ENCODE results near the gene PPCDC.
"Not testable (repeated sequence)": the region's sequence is repeated elsewhere in the genome, so short reads cannot be mapped to it uniquely, and the experiment has no call there.

PPCDC gene

DNA sequence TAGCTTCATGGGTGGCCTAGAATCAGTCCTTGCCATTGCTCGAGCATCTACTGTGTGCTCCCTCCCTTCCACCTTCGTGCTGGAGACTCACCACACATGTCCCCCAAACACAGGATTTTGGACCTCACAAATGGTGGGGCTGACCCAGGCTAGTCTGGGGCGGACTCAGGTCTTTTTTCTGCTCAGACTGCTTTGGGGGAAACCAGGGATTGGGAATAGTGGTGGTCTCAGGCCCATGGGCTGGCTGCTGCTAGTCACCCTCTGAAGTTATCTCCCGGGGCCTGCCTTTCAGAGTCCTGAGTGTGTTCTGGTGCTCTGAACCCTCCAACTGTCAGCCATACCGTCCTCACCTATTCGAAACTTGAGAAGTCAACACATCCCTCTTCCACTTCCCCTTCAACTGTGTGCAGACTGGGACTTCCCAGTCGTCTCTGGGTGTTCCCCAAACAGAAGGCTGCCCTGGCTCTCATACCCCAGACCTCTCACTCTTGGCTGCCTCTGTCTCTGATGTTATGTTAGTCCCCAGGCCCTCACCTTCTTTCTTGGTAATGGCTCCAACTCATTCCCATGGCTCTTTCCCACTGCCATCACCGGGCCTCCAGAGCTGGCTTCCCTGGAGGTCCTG is 46.0 kb downstream of the PPCDC start:
- DNase-seq, result no peak

DNA sequence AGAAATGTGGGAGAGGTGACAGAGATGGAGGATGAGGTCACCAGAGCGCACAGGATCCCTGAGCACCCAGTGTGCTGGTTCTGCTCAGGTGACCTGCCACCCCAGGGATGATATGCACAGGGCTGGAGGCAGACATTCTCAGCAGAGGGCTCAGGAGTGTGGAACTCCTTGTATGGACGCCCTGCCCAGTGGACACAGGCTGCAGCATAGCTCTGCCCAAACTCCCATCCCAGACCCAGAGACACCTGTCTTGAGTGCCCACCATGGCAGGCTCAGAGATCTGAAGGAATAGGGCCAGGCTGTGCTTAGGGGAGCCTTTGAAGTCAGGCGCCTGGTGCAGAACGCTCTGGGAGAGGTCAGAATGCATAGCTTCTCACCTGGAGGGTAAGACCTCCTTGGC is 47.3 kb downstream of the PPCDC start:
- DNase-seq, result no peak

DNA sequence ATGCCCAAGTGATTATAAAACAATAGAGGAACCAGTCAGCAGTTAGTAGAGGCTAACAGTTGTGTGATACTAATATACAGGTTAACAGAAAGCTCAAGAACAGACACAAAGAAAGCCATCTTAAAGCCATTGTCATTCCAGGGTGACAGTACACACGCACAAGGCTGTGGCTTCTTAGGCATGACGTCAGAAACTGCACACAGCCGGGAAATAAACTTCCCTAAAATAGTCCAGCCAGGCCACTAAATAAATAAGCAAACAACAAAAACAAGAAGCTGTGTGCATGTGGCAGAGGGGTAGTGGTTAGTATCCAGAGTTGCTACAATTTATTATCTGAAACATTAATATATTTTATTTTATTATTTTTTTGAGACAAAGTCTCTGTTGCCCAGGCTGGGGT is 49.8 kb downstream of the PPCDC start:
- no peak for DNase-seq

DNA sequence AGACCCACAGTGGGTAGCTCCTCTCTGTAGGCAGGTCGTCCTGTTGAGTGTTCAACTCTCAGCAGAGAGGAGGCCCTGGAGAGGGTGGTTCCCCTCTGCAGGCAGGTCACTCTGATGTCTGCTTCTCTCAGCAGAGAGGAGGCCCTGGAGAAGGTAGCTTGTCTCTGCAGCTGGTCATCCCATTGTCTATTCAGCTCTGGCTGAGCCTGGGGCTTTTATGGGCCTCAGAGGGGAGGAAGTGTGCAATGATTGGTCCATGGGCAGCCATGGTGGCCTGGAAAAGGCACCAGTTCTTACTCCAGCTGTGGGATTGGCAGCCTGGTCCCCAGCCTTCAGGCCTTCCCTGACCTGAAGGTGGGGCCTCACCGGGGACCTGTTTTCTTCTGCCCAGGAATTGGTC is 52.9 kb downstream of the PPCDC start:
- no peak for DNase-seq

DNA sequence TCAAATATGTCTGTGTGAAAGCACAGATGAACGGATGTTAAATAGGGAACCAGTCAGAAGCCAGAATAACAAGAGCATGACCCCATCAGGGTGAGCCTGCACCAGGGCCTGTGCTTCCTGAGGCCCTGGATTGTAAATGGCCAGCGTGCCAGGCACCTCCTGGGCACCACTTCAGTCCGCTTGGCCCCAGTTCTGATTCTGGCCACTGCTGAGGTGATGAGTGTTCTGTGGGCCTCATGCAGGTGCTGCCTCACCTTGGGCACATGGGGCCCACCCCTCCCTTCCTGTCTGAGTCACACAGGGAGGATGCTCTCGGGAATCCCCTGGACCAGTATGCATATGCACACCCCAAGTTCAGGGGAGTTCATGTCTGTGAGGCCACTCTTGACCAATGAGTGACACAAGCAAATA is 54.2 kb downstream of the PPCDC start:
- DNase-seq, result not testable (repeated sequence)

DNA sequence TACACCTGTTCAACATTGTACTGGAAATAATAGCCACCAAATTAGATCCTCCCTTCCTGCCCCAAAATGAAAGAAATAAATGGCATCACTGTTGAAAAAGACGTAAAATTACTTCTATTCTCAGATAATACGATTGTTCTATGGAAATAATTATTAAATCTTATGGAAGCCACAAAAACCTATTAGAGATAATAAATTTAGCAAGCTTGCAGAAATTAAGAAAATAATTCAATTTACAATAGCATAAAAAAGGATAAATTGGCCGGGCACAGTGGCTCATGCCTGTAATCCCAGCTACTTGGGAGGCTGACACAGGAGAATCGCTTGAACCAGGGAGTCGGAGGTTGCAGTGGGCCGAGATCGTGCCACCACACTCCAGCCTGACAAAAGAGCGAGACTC is 57.8 kb downstream of the PPCDC start:
- DNase-seq, result no peak

DNA sequence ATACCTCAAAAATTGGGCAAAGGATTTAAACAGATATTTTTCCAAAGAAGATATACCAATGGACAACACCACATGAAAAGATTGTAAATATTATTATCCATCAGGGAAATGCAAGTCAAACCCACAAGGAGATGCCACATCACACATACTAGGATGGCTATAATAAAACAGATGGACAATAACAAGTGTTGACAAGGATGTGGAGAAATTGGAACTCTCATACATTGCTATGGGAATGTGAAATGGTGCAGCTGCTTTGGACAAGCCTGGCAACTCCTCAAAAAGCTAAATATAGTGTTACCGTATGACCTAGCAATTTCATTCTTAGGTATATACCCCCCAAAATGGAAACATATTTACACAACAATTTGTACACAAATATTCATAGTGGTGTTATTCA is 59.3 kb downstream of the PPCDC start:
- DNase-seq, result no peak

DNA sequence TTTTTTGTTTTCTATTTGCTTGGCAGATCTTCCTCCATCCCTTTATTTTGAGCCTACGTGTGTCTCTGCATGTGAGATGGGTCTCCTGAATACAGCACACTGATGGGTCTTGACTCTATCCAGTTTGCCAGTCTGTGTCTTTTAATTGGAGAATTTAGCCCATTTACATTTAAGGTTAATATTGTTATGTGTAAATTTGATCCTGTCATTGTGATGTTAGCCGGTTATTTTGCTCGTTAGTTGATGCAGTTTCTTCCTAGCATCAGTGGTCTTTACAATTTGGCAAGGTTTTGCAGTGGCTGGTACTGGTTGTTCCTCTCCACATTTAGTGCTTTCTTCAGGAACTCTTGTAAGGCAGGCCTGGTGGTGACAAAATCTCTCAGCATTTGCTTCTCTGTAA is 62.3 kb downstream of the PPCDC start:
- DNase-seq, result not testable (repeated sequence)

DNA sequence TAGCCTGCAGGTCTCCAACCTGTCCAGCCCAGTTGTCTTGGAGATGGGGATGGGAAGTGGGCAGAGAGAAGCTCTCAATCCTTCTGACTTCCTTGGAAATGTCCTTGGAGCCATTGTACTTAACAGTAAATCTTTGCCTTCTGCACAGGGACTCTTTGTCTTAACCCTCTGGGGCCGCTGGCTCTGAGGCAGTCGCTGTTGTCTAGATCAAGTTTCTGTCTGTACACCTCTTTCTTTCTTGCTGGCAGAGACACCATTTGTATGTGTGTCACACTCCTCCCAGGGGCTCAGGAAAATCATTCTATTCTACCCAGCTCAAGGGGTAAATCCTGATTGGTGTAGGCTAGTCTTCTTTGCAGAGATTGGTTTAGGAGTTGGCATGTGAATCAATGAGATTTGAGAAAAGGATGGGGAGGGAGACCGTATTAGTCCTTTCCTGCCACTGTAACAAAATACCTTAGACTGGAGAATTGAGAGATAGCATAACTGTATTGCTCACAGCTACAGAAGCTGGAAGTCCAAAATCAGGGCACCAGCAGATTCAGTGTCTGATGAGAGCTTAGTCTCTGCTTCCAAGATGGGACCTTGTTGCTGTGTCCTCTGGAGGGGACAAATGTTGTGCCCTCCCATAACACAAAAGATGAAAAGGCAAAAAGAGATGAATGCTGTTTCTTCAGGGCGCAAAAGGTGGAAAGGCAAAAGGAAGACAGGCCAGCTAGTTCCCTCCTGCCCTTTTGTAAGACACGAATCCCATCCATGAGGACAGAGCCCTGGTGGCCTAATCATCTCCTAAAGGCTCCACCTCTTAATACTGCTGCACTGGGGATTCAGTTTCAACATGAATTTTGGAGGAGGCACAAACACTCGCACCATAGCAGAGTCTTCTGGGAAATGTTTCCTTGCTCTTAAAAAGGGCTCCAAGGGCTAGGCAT is 66.3 kb downstream of the PPCDC start:
- DNase-seq, result no peak

DNA sequence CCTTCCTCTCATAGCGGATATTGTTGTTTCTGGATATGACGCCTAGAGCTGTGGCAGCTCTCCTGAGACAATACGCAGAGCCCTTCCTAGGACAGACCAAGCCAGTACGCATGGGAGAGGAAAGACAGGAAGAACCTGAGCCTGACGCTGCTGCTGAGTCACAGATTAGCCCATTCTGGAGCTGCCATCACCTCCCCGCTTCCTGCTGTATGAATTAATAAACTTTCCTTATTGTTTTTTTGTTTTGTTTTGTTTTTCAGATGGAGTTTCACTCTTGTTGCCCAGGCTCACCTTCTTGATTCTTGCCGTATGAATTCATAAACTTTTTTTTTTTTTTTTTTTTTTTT is 67.0 kb downstream of the PPCDC start:
- DNase-seq, result no peak

DNA sequence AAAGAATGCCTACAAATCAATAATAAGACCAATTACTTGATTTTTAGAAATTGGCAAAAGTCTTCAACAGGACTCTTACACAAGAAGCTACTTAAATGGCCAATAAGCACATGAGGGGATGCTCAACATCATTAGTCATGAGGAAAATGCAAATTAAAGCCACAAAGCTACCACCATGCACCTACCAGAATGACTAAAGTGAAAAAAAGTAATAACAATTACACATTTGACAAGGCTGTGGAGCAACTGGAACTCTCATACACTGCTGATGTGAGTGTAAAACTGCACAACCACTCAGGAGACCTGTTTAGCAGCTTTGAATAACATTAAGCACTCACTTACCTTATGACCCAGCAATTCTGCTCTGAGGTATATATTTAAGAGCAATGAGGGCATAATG is 68.4 kb downstream of the PPCDC start:
- no peak for DNase-seq

DNA sequence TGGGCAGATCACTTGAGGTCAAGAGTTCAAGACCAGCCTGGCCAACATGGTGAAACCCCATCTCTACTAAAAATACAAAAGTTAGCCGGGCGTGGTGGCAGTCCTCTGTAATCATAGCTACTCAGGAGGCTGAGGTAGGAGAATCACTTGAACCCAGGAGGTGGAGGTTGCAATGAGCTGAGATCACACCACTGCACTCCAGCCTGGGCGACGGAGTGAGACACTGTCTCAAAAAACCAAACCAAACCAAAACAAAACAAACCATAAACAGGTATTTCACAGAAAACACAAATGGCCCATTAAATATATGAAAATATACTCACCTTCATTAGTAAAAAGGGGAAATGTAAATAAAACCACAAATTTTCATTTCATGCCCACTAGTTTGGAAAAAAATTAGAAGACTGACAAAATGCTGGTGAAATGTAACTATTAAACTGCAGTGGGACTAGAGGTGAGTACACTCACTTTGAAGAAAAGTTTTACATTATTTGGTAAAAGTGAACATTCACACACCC is 71.6 kb downstream of the PPCDC start:
- not testable (repeated sequence) for DNase-seq

DNA sequence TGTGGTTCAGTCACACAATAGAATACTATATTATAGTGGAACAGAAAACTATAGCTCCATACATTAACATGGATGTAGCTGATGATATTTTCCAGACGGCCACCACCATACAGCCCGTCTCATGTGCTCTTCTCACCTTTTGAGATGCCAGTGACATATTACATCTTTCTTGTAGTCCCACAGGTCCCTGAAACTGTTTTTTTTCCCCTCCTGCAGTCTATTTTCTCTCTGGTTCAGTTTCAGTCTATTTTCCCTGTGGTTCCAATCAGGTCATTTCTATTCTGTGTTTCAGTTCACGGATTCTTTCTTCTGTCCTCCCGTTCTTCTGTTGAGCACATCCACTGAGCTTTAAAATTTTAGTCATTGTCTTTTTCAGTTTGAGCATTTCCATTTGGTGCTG is 72.2 kb downstream of the PPCDC start:
- DNase-seq, result no peak

DNA sequence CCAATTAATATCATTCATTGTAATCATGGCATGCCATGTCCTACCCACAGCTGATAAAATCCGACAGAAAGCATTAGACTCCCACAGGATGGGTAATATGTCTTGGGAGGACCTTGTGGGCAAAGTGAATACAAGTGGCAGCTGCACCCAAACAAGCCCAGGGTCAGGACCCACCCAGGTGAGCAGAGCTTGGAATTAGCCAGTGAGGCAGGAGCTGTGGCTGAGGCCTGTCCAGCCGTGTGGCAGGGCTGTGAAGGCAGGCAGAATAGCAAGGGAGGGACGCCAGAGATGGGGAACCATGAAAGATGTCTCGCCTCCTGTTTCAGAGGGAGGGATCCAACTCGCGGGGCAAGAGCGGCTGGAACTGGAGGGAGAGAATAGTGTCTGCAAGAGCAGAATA is 74.5 kb downstream of the PPCDC start:
- no peak for DNase-seq

DNA sequence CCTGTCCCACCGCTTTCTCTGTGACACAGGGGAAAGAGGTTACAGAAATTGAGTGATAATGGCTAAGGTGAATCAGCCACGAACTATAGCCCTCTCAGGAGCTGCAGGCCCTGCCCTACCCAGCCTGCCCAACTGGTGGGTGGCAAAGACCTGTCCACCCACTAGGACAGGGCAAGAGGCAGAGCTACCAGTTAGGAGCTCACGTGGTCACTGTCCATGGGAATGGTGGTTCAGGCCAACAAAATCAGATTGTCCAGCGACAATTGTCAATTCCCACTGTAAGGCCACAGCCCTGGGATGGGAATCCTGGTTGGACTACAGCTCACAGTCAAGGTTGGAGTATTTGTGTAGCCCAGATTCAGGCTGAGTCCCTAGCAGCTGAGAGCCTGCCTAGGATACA is 75.0 kb downstream of the PPCDC start:
- no peak for DNase-seq
